Endothelial cell of umbilical vein (primary cell): ENCODE data around the gene BTN1A1. TPM values are rescaled to one million over a fixed set of nuclear protein-coding genes. Genes with fewer than 3 reads are reported as not detected.

Experiments used
- BruUV-seq: library from RNA; stranded (reverse); fragments of 400-500 nt; replicated peaks from 2 replicates; lab custom pipeline; 2021; lab: Mats Ljungman, UMichigan
- CTCF ChIA-PET: fragments of 300-600, 350-600 bp; sonication (Branson Sonifier 250); formaldehyde crosslinking; loops from one replicate; lab custom pipeline; 2021; ENCODE audit warnings: antibody characterized with exemption, inconsistent platforms; lab: Charles Lee
- POLR2A ChIA-PET: fragments of 300-600, 350-600 bp; sonication (Branson Sonifier 250); formaldehyde crosslinking; loops from one replicate; lab custom pipeline; 2021; ENCODE audit warnings: antibody characterized with exemption, inconsistent platforms; lab: Charles Lee
- DNase-seq: peaks from one replicate; pipeline ENCODE4 v3.0.0-alpha.2; 2011; ENCODE audit warnings: low read depth, low spot score
- FAIRE-seq: peaks from 2 replicates; lab custom pipeline; 2011; peaks lifted over from hg19 to GRCh38; lab: Jason Lieb, UNC
- H2AFZ ChIP-seq: 2 replicates; pipeline ENCODE4 v1.6.0; 2012; ENCODE audit warnings: low read depth, low read length, control low read depth, inconsistent platforms
- H3K27ac ChIP-seq: 2 replicates; pipeline ENCODE4 v1.5.1; 2011; ENCODE audit warnings: low read depth, mild to moderate bottlenecking, control low read depth, low read length, moderate library complexity; ENCODE audit not compliant: insufficient read depth
- H3K27me3 ChIP-seq, 2 experiments: 2 replicates each; pipeline versions ENCODE4 v1.6.0 to v1.6.1; 2011; ENCODE audit warnings: low read length in 2 of 2, mixed read lengths in 1 of 2; ENCODE audit not compliant: control insufficient read depth in 2 of 2, insufficient read depth in 2 of 2
- H3K36me3 ChIP-seq, 2 experiments: 2 replicates in 1 of 2; 3 replicates in 1 of 2; pipeline ENCODE4 v1.5.1; 2011; ENCODE audit warnings: low read length in 2 of 2, mild to moderate bottlenecking in 1 of 2, moderate library complexity in 1 of 2; ENCODE audit not compliant: control insufficient read depth in 2 of 2, insufficient read depth in 2 of 2; ENCODE audit errors: extremely low read depth in 1 of 2
- H3K4me1 ChIP-seq: 3 replicates; pipeline ENCODE4 v1.5.1; 2011; ENCODE audit warnings: mild to moderate bottlenecking, low read length; ENCODE audit not compliant: control insufficient read depth, insufficient read depth; ENCODE audit errors: extremely low read depth
- H3K4me2 ChIP-seq: 2 replicates; pipeline ENCODE4 v1.6.1; 2011; ENCODE audit warnings: low read length, control low read depth, mixed read lengths; ENCODE audit not compliant: insufficient read depth
- H3K4me3 ChIP-seq, 3 experiments: fragments of 200-600 bp in 1 of 3; sonication (generic), shearing (Covaris generic) in 1 of 3; replicated peaks in 1 of 3; 2 replicates each; pipeline ENCODE4 v1.5.1; 2011 to 2016; ENCODE audit warnings: control low read depth in 3 of 3, low read length in 3 of 3, mild to moderate bottlenecking in 2 of 3, inconsistent platforms in 1 of 3, low read depth in 1 of 3, moderate library complexity in 1 of 3; ENCODE audit not compliant: insufficient read depth in 1 of 3
- H3K79me2 ChIP-seq: 2 replicates; pipeline ENCODE4 v1.6.0; 2012; ENCODE audit warnings: low read length, inconsistent platforms; ENCODE audit not compliant: control insufficient read depth, insufficient read depth
- H3K9ac ChIP-seq: replicated peaks from 2 replicates; pipeline ENCODE3; 2011; ENCODE audit warnings: low read length, control low read depth; ENCODE audit not compliant: insufficient read depth; ENCODE audit errors: extremely low read depth
- H3K9me1 ChIP-seq: replicated peaks from 3 replicates; pipeline ENCODE4 v1.6.0; 2011; ENCODE audit warnings: mild to moderate bottlenecking, low read length; ENCODE audit not compliant: control insufficient read depth, insufficient read depth; ENCODE audit errors: extremely low read depth
- H3K9me3 ChIP-seq: replicated peaks from 2 replicates; pipeline ENCODE4 v1.5.1; 2012; ENCODE audit warnings: low read length, inconsistent platforms; ENCODE audit not compliant: control insufficient read depth, insufficient read depth
- H4K20me1 ChIP-seq: replicated peaks from 2 replicates; pipeline ENCODE3; 2011; ENCODE audit warnings: mild to moderate bottlenecking, low read length; ENCODE audit not compliant: control insufficient read depth, insufficient read depth; ENCODE audit errors: extremely low read depth
- EZH2 ChIP-seq: IDR thresholded peaks from 2 replicates; pipeline ENCODE4 v1.6.1; 2012; ENCODE audit warnings: borderline replicate concordance, low read depth, mild to moderate bottlenecking, moderate library complexity, low read length, inconsistent platforms; ENCODE audit not compliant: severe bottlenecking
- FOS ChIP-seq: IDR thresholded peaks from 2 replicates; pipeline ENCODE4 v1.6.1; 2011; ENCODE audit warnings: mild to moderate bottlenecking, low read length, moderate library complexity, borderline replicate concordance; ENCODE audit not compliant: insufficient read depth
- GATA2 ChIP-seq: IDR thresholded peaks from 2 replicates; pipeline ENCODE4 v1.7.0; 2011; ENCODE audit warnings: low read depth, mild to moderate bottlenecking, moderate library complexity, mixed read lengths, low read length; ENCODE audit not compliant: insufficient read length, insufficient read depth
- JUN ChIP-seq: IDR thresholded peaks from 2 replicates; pipeline ENCODE4 v1.6.1; 2011; ENCODE audit warnings: borderline replicate concordance, low read depth; ENCODE audit not compliant: insufficient read length, insufficient read depth
- MYC ChIP-seq: IDR thresholded peaks from one replicate; pipeline ENCODE4 v1.6.1; 2011; ENCODE audit warnings: mild to moderate bottlenecking, low read depth, low read length
- POLR2A ChIP-seq: IDR thresholded peaks from 2 replicates; pipeline ENCODE4 v1.6.1; 2012; ENCODE audit warnings: low read depth, mild to moderate bottlenecking, control low read depth, low read length
- POLR2AphosphoS5 ChIP-seq: IDR thresholded peaks from 2 replicates; pipeline ENCODE4 v1.6.1; 2012; ENCODE audit warnings: low read depth, mild to moderate bottlenecking, control low read depth, low read length, moderate library complexity; ENCODE audit not compliant: insufficient read depth
- dilution Hi-C: fragments of 300-500 bp; cut with MboI; formaldehyde crosslinking; loops from one replicate; pipeline ENCODE4 v1.15.0; 2019; ENCODE audit warnings: low sequenced_read_pairs; ENCODE audit not compliant: extremely low pct_ligation_motif_present
- intact Hi-C: fragments of 100-400 bp; cut with micrococcal nuclease; formaldehyde crosslinking; loops from one replicate; pipeline ENCODE4 v1.10.0; 2022
- polyA plus RNA-seq, 4 experiments: library from polyadenylated mRNA; depleted of rRNA in 3 of 4; stranded (reverse) in 3 of 4; unstranded in 1 of 4; fragments of >200 nt; gene quantifications; 2 replicates each; pipeline versions ENCODE4 v1.2.1 to v1.2.3, GENCODE V29; 2011 to 2012; ENCODE audit warnings: missing spikeins in 1 of 4
- total RNA-seq: library from RNA; stranded (reverse); gene quantifications from 2 replicates; pipeline ENCODE4 v1.2.3, GENCODE V29; 2021
- TF ChIP-seq, protein P1 (sequence below), 2 donors: IDR thresholded peaks; 1 replicate in 1 of 2; 2 replicates in 1 of 2; pipeline ENCODE4 v1.5.1; 2011; ENCODE audit warnings: low read length in 2 of 2, mild to moderate bottlenecking in 2 of 2, moderate library complexity in 2 of 2, control low read depth in 1 of 2, inconsistent platforms in 1 of 2, low read depth in 1 of 2; ENCODE audit not compliant: insufficient read depth in 1 of 2; ENCODE audit errors: extremely low read depth in 1 of 2
- TF ChIP-seq, protein P2 (sequence below): IDR thresholded peaks from 2 replicates; pipeline ENCODE4 v1.6.1; 2011; ENCODE audit not compliant: insufficient read depth, insufficient read length

BTN1A1 gene
- total and polyA plus RNA-seq, 2 donors (not counting 3 experiments of a cell fraction or from before 2014, with no cell fraction given) = not detected

DNA sequence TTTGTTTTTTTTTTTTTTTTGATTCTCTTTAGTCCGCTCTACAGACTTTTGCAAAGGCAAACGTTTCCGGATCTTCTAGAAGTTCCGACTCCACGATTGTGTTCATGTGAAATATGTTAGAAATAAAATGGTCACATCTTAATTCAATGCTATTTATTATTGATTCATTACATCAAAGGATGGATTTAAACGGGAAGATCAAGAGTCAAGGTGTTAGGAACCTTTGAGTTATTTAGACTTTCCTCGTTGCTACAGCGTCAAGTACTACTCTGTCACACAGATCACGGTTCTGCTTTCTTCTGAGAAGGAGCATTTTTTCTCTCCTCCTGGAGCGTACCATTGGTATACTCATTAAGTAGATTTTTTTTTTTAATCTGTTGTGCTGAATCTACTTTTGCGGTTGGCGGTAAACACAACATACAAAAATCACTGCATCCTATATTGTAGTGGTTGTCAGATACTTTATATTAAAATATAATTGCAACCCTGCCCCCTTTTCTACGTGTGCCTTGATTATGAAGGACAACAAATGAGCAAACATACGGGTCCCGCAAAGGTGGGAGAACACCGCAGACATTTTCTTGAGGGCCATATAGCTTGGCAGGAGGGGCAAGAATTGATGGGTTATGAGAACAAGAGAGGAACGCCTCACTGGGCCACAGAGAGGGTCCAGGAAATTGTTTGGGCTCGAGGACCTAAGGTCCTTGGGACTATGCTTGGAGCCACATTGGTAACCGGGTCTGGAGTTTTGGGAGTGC is 55.6 kb downstream of the BTN1A1 start:
- Histone ChIP-seq H3K79me2 (no peaks in the 10 kb centered on the region), H3K4me2 (peak overlapping the region; percentile 100), H4K20me1 (no peaks in the 10 kb centered on the region), H3K9me1 (no peaks in the 10 kb centered on the region), H3K9me3 (no peaks in the 10 kb centered on the region), H3K4me3 (peak overlapping the region in 2 of 3 experiments; percentile 70 to 94), H3K27me3 (peaks cover 0 to 5% of the 10 kb centered on the region in 2 experiments), H3K36me3 (no peaks in the 10 kb centered on the region), H3K9ac (peak overlapping the region; percentile 24), H3K27ac (no peak overlapping the region), H3K4me1 (peaks cover 13% of the 10 kb centered on the region), H2AFZ (peak overlapping the region; percentile 66)
- dilution Hi-C loops = no loop called here
- no peak for FAIRE-seq
- ChIA-PET POLR2A (no interaction called here), CTCF (interaction anchor here (0.8 to 5.7 kb wide), 8 partner anchors 14 to 229 kb away, joined by 3 to 36 read pairs (median 6); no protein-coding TSS in a partner anchor)
- no TSS peak for BruUV-seq
- TF ChIP-seq POLR2AphosphoS5 (no peak), MYC (no peak), POLR2A (no peak), GATA2 (no peak), EZH2 (no peak), JUN (no peak), FOS (no peak)
- TF ChIP-seq, protein P1, sequence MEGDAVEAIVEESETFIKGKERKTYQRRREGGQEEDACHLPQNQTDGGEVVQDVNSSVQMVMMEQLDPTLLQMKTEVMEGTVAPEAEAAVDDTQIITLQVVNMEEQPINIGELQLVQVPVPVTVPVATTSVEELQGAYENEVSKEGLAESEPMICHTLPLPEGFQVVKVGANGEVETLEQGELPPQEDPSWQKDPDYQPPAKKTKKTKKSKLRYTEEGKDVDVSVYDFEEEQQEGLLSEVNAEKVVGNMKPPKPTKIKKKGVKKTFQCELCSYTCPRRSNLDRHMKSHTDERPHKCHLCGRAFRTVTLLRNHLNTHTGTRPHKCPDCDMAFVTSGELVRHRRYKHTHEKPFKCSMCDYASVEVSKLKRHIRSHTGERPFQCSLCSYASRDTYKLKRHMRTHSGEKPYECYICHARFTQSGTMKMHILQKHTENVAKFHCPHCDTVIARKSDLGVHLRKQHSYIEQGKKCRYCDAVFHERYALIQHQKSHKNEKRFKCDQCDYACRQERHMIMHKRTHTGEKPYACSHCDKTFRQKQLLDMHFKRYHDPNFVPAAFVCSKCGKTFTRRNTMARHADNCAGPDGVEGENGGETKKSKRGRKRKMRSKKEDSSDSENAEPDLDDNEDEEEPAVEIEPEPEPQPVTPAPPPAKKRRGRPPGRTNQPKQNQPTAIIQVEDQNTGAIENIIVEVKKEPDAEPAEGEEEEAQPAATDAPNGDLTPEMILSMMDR (IDR thresholded peaks at IDR 0.05; ENCODE audit: extremely low read depth in 1 of 2, insufficient read depth in 1 of 2, low read depth in 1 of 2, low read length in 2 of 2) = no peak
- TF ChIP-seq, protein P2, sequence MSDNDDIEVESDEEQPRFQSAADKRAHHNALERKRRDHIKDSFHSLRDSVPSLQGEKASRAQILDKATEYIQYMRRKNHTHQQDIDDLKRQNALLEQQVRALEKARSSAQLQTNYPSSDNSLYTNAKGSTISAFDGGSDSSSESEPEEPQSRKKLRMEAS = no peak
- no peak for DNase-seq
- intact Hi-C loops = loop anchor here (1.0 to 10.0 kb wide), 4 partner anchors 13 to 531 kb away; a partner anchor contains a TSS
